Common myeloid progenitor, CD34-positive (primary cell): Measurements from ENCODE around the gene UNC13D.

ENCODE experiments used
- CTCF ChIA-PET: fragments of 350-600 bp; sonication (Branson Sonifier 250); formaldehyde crosslinking; loops from one replicate; lab custom pipeline; 2021; ENCODE audit warnings: antibody characterized with exemption; lab: Charles Lee
- POLR2A ChIA-PET: fragments of 350-600 bp; sonication (Branson Sonifier 250); formaldehyde crosslinking; loops from one replicate; lab custom pipeline; 2021; ENCODE audit warnings: antibody characterized with exemption; lab: Charles Lee
- DNase-seq, 3 donors: peaks; one replicate each; pipeline versions ENCODE4 v3.0.0 to v3.0.0-alpha.2; 2013
- H3K27ac ChIP-seq, 2 experiments: 1 replicate in 1 of 2; 2 replicates in 1 of 2; pipeline ENCODE4 v1.7.0; 2013; ENCODE audit warnings: inconsistent platforms in 2 of 2, low read length in 2 of 2, mild to moderate bottlenecking in 2 of 2, low read depth in 1 of 2, moderate library complexity in 1 of 2; ENCODE audit not compliant: severe bottlenecking in 2 of 2, insufficient read depth in 1 of 2, poor library complexity in 1 of 2
- H3K27me3 ChIP-seq, 5 experiments: replicated peaks in 2 of 5; 1 replicate in 3 of 5; 2 replicates in 2 of 5; pipeline versions ENCODE4 v1.6.1 to v1.7.0; 2013; ENCODE audit warnings: low read length in 4 of 5, mild to moderate bottlenecking in 2 of 5, moderate library complexity in 2 of 5, inconsistent platforms in 1 of 5; ENCODE audit not compliant: insufficient read depth in 5 of 5, control insufficient read depth in 4 of 5
- H3K36me3 ChIP-seq, 4 experiments: 1 replicate in 2 of 4; 2 replicates in 2 of 4; pipeline versions ENCODE4 v1.6.1 to v1.7.0; 2013; ENCODE audit warnings: low read length in 3 of 4, control low read depth in 1 of 4, mild to moderate bottlenecking in 1 of 4; ENCODE audit not compliant: control insufficient read depth in 4 of 4, insufficient read depth in 4 of 4
- H3K4me1 ChIP-seq, 4 experiments: 1 replicate in 3 of 4; 2 replicates in 1 of 4; pipeline versions ENCODE4 v1.6.1 to v1.7.1; 2013; ENCODE audit warnings: low read length in 3 of 4, mild to moderate bottlenecking in 3 of 4, control low read depth in 1 of 4, inconsistent platforms in 1 of 4, moderate library complexity in 1 of 4; ENCODE audit not compliant: control insufficient read depth in 4 of 4, insufficient read depth in 4 of 4; ENCODE audit errors: control extremely low read depth in 1 of 4
- H3K4me3 ChIP-seq, 7 experiments: 1 replicate in 4 of 7; 2 replicates in 3 of 7; pipeline versions ENCODE4 v1.5.1 to v1.7.0; 2013; ENCODE audit warnings: mild to moderate bottlenecking in 7 of 7, low read length in 6 of 7, moderate library complexity in 6 of 7, inconsistent platforms in 2 of 7, low read depth in 2 of 7, control low read depth in 1 of 7; ENCODE audit not compliant: insufficient read depth in 4 of 7, control insufficient read depth in 1 of 7; ENCODE audit errors: extremely low read depth in 1 of 7
- H3K9me3 ChIP-seq, 5 experiments: 1 replicate in 4 of 5; 2 replicates in 1 of 5; pipeline versions ENCODE4 v1.6.1 to v1.7.1; 2013; ENCODE audit warnings: low read length in 4 of 5, mild to moderate bottlenecking in 2 of 5, inconsistent platforms in 1 of 5, low read depth in 1 of 5, moderate library complexity in 1 of 5; ENCODE audit not compliant: control insufficient read depth in 4 of 5, insufficient read depth in 2 of 5; ENCODE audit errors: control extremely low read depth in 1 of 5
- WGBS: methylation state at CpG from one replicate; pipeline ENCODE4 v1.1.5; 2013; ENCODE audit not compliant: insufficient coverage; 5-methylcytosine and 5-hydroxymethylcytosine counted together

The UNC13D gene

DNA sequence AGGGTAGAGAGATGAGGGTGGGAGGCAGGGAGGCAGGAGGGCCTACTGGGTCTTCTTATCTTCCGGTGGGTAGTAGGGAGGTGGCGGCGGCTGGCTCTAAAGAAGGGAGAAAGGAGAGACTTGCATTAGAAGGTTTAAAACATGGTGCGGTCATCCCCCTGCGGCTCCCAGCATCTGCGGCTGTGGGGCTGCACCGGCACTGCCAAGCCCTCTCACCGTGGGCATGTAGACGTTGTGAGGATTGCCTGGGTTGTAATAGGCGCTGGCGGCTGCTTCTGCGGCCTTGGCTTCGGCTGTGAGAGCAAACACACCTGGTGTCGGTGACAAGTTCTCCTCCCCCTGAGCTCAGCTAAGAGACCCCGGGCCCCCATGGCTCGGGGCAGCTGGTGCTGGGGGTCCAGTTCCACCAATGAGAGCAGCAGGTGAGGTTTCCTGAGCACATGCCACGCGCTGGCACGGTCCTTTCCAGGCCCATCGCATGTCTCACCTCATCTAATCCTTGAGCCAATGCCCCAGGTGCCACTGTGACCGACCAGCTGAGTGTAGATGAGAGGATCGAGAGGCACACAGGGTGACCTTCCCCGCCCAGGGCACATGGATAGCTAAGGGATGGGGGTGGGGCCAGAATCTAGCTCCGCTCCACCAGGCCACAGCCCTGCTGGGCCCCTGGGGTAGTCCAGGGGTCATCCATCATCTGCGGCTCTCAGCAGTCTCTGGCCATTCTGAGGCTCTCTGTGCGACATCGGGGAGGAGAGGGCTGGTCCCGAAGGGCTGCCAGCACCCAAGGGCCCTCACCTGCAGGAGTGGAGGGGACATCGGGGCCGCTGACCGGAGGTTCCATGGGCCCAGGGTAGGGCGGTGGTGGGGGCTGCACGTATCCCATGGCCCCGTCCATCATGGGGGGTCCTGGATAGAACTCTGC, 2.7 kb upstream of the UNC13D start:
- Histone ChIP-seq H3K4me1 (peaks cover 0 to 63% (median 53%) of the 10 kb centered on the region in 4 experiments), H3K36me3 (peaks cover 8 to 63% (median 48%) of the 10 kb centered on the region in 4 experiments), H3K9me3 (no peaks in the 10 kb centered on the region), H3K27ac (peak overlapping the region in 1 of 2 experiments; percentile 95), H3K4me3 (no peak overlapping the region), H3K27me3 (no peaks in the 10 kb centered on the region)
- ChIA-PET CTCF (interaction anchor here (0.9 to 14.6 kb wide), 13 partner anchors 12 to 83 kb away, joined by 3 to 174 read pairs (median 5); partner anchors contain the start of genes TRIM47, TRIM65 and WBP2), POLR2A (no interaction called here)
- 98% methylated on average over 32 of the region's 34 CpGs for WGBS
- DNase-seq, result no peak

DNA sequence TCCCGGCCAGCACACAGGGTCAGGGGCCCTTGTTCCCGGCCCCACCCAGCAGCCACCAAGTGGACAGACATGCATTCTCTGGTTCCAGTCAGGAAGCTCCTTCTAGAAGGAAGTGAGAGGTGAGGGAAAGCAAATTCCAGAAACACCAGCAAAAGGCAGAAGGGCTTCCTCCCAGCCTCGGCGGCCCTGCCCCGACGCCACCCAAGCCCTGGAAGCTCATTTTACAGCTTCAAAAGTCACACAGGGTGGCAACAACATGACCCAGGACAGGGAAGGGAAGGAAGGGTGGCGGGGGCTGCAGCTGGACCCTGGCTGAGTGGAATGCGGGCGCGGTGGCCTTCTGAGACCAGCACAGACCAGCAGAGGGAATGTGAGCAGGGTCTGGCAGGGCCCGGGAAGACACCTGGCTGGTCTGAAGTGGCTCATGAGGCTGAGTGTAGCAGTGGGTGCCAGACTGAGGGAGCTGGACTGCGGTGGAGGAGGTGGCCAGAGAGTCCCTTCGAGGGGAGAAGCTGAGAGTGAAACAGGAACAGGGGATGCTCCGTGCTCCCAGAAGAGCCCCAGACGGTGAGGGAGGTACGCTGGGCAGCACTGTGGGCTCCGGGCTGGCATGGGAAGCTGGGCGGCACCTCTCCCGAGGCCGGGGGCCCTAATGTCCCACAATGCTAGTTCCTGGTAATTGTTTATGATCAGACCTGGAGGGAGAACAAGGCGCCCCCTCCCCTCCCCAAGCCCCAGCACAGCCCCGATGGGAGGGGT, 1.9 kb upstream of the UNC13D start:
- no peak for DNase-seq
- Histone ChIP-seq H3K4me3 (peak overlapping the region in 1 of 7 experiments; percentile 5), H3K4me1 (peaks cover 0 to 64% (median 53%) of the 10 kb centered on the region in 4 experiments), H3K9me3 (no peaks in the 10 kb centered on the region), H3K27me3 (no peaks in the 10 kb centered on the region), H3K36me3 (peaks cover 8 to 59% (median 45%) of the 10 kb centered on the region in 4 experiments), H3K27ac (peak overlapping the region in 1 of 2 experiments; percentile 95)
- ChIA-PET POLR2A (interaction anchor here (0.6 to 4.0 kb wide), 3 partner anchors 9 to 18 kb away, joined by 4 to 35 read pairs (median 28); partner anchors contain the start of gene WBP2), CTCF (interaction anchor here (0.6 to 14.6 kb wide), 10 partner anchors 12 to 95 kb away, joined by 3 to 174 read pairs (median 6); partner anchors contain the start of genes TRIM47, TRIM65 and WBP2)
- 96% methylated on average over 14 of the region's 22 CpGs for WGBS

DNA sequence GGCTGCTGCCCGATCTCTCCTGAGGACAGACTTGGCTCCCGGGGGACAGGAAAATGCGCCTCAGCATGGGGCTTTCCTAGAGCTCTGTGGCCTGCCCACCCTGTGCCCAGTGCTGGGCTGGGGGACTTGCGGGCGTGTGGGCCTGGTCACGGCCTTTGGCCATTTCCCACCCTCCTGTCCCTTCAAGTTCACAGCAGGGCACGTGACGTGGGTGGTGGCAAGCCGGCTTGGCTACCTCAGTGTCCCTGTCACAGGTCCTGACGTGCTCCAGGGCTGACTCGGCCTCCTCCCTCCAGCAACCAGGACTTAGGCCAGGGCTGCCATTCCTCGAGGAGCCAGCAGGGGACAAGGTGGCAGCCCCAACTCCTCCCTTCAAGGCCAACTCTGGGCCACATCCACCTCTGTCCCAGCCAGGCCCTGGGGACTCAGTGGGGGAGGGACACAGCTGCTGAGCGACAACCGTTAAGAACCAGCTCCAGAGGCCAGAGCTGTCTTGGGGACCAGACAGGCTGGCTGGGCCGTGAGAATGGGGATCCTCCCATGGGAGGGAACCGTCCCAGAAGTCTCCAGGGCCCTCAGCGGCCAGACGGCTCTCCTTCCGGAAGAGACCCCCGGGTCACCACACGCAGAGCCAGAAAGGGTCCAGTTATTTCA, 981 bp upstream of the UNC13D start:
- ChIA-PET POLR2A (interaction anchor here (0.6 to 4.0 kb wide), 6 partner anchors 10 to 52 kb away, joined by 4 to 35 read pairs (median 14); partner anchors contain the start of genes TRIM65 and WBP2), CTCF (interaction anchor here (0.6 to 14.6 kb wide), 12 partner anchors 13 to 94 kb away, joined by 3 to 174 read pairs (median 6); partner anchors contain the start of genes TRIM47, TRIM65 and WBP2)
- WGBS, result 15% methylated on average over 15 of the region's 21 CpGs
- DNase-seq, result peak; percentile 83 to 91 (median 90)
- H3K36me3 ChIP-seq, result peaks cover 12 to 59% (median 48%) of the 10 kb centered on the region in 4 experiments
- peaks cover 0 to 61% (median 53%) of the 10 kb centered on the region in 4 experiments for H3K4me1 ChIP-seq
- peak overlapping the region in 6 of 7 experiments; percentile 36 to 84 (median 78) for H3K4me3 ChIP-seq
- H3K9me3 ChIP-seq, result no peaks in the 10 kb centered on the region
- H3K27ac ChIP-seq, result peak overlapping the region; percentile 90 to 95
- no peaks in the 10 kb centered on the region for H3K27me3 ChIP-seq

DNA sequence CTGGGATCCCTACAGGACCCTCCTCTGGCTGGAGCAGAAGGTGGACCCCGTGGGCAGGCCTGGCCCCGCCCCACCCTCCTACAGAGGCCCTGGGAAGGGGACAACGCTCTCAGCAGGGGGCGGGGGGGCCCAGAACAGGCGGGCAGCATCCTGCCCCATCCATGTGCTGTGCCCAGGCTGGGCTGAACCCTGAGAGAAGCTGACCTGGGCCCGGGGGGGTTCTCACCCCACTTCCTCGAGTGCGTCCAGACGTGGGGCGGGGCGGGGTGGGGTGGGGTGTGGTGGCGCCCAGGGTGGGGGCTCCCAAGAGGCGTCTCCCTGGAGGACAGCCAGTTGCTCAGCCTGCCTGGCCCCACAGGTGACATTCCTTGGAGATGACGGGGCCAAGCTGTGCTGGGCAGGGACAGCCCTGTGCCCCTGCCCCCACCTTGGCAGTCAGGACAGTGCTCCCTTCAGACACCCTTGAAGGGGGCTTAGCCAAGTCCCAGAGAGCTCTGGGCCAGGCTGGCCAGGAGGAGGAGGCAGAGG, 390 bp upstream of the UNC13D start:
- Histone ChIP-seq H3K27ac (peak overlapping the region; percentile 90 to 95), H3K4me3 (peak overlapping the region; percentile 55 to 84 (median 77)), H3K4me1 (peaks cover 0 to 59% (median 53%) of the 10 kb centered on the region in 4 experiments), H3K27me3 (no peaks in the 10 kb centered on the region), H3K36me3 (peaks cover 12 to 61% (median 50%) of the 10 kb centered on the region in 4 experiments), H3K9me3 (no peaks in the 10 kb centered on the region)
- WGBS, result 4% methylated on average over 10 of the region's 14 CpGs
- ChIA-PET POLR2A (interaction anchor here (1.3 to 4.0 kb wide), 7 partner anchors 10 to 94 kb away, joined by 3 to 35 read pairs (median 8); partner anchors contain the start of genes TRIM65 and WBP2), CTCF (interaction anchor here (0.7 to 14.6 kb wide), 9 partner anchors 14 to 52 kb away, joined by 3 to 174 read pairs (median 8); partner anchors contain the start of genes TRIM47, TRIM65 and WBP2)
- DNase-seq, result no peak

DNA sequence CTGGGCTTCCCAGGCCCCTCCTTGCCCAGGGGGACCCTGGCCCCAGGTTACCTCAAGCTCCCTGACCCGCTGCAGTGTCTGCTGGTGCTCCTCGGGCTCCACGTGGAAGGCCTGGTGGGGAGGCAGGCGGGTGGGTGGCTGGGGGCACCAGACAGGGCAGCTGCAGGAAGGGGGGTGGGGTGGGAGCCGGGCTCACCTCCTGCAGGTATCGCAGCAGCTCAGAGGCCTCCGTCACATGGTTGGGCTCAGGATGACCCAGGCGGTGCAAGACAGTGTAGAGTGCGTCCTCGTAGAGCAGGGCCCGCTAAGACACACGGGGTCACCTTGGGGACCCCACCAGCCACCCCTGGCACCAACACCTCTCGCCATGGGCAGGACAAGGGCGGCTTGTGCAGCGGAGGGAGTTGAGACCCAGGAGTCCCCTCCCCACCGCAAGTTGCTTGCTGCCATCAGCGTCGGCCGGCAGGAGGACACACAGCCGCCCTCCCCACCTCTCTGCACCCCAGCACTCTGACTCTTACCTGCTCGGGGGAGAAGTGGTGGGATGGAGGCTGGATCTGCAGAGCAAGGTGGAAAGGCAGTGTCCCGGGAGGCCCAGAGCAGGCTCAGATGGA, 1.1 kb downstream of the UNC13D start:
- Histone ChIP-seq H3K36me3 (peaks cover 7 to 54% (median 45%) of the 10 kb centered on the region in 4 experiments), H3K4me1 (peaks cover 0 to 50% (median 46%) of the 10 kb centered on the region in 4 experiments), H3K27ac (peak overlapping the region; percentile 25 to 95), H3K4me3 (peak overlapping the region; percentile 55 to 84 (median 77)), H3K27me3 (no peaks in the 10 kb centered on the region), H3K9me3 (no peaks in the 10 kb centered on the region)
- DNase-seq, result peak in 1 of 3 donors; percentile 59
- POLR2A ChIA-PET, result interaction anchor here (1.3 to 4.0 kb wide), 7 partner anchors 10 to 93 kb away, joined by 3 to 35 read pairs (median 8); partner anchors contain the start of genes TRIM65 and WBP2
- 20% methylated on average over 11 of the region's 22 CpGs for WGBS
- CTCF ChIA-PET, result interaction anchor here (0.7 to 14.6 kb wide), 8 partner anchors 12 to 63 kb away, joined by 3 to 174 read pairs (median 6); partner anchors contain the start of genes TRIM65 and WBP2
